ENCODE data around the gene PDZRN4. TPM values are rescaled to one million over a fixed set of nuclear protein-coding genes. Genes with fewer than 3 reads are reported as not detected.
"Not testable (repeated sequence)": the region's sequence is repeated elsewhere in the genome, so short reads cannot be mapped to it uniquely, and the experiment has no call there.

Gene PDZRN4
- total RNA-seq, 1 donor from 2014 or later = 2.3 TPM

DNA sequence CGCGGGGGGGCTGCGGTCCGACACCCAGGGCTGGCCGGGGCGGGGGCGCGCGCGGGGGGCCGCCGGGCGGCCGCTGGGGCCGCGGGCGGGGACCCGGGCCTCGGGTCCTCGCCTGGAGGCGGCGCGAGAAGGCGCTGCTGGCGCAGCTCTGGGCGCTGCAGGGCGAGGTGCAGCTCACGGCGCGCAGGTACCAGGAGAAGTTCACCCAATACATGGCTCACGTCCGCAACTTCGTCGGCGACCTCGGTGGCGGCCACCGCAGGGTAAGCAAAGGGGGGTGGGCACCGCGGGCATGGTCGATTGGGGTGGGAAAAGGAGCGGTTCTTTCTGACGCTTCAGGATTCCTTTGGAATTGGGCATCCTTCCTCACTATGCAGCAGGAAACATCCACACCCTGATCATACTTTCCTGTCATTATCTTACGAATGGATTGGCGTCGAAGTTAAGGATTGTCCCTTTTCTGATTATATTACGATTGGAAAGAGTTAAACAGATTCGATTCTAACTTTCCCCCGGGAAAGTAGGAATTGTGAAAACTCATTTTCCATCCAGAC is 798 bp downstream of the PDZRN4 start:
- H3K27ac Mint-ChIP-seq = no peak overlapping the region
- H3K4me3 Mint-ChIP-seq = peak overlapping the region; percentile 84
- no peaks in the 10 kb centered on the region for H3K9me3 Mint-ChIP-seq
- TF ChIP-seq CTCF (conservative IDR thresholded peaks at IDR 0.05) = no peak
- DNase-seq (ENCODE audit: extremely low spot score, unreplicated experiment) = no peak
- peaks cover 48% of the 10 kb centered on the region for H3K27me3 Mint-ChIP-seq
- no peaks in the 10 kb centered on the region for H3K36me3 Mint-ChIP-seq
- H3K4me1 Mint-ChIP-seq (ENCODE audit: unreplicated experiment) = peaks cover 22% of the 10 kb centered on the region

DNA sequence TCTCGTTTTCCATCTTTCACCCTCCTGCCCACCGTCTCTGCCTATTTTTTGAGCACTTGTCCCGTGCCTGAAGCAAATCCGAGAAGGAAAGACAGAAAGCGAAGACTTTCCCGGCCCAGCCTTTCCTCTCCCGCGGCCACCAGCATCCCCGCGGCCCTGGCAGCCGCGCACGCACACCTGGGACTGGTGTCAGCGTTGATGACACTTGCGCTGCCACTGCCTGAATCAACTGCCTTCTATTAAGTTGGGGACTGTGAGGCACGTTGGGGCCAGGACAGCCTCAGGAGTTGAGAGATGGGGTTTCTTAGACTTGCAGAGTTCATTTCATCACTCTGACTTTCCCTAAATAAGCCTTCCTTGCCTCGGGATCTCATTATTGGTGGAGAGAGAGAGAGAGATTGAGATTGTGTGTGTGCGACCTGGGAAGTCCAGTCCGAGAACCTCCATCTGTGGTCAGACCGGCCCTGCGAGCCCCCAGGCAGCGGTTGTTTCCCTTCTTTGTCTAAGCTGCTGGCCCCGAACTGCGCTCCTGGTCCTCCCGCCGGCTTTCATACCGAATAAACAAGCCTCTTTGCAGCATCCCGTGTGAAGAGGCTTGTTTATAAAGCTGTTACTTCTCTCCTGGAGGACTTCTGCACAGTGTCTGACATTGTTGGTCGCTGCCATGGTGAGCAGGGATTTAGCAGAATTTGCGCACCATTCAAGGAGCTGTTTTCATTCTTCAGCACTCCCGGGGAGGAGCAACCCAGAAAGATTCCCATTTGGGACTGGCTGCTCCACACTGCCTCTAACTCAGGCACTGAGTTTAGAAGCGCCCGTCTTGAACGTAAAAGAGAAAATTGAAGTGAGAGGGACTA is 1.5 kb downstream of the PDZRN4 start:
- no peak for DNase-seq (ENCODE audit: extremely low spot score, unreplicated experiment)
- Mint-ChIP-seq H3K27me3 (peaks cover 48% of the 10 kb centered on the region), H3K4me3 (peak overlapping the region; percentile 84), H3K4me1 (ENCODE audit: unreplicated experiment) (peaks cover 23% of the 10 kb centered on the region), H3K36me3 (no peaks in the 10 kb centered on the region), H3K9me3 (no peaks in the 10 kb centered on the region), H3K27ac (no peak overlapping the region)
- no peak for TF ChIP-seq CTCF (conservative IDR thresholded peaks at IDR 0.05)

- H3K36me3 Mint-ChIP-seq = no peaks in the 10 kb centered on the region
- peak overlapping the region; percentile 84 for H3K4me3 Mint-ChIP-seq
- peaks cover 48% of the 10 kb centered on the region for H3K27me3 Mint-ChIP-seq
- peak; percentile 75 for TF ChIP-seq CTCF (conservative IDR thresholded peaks at IDR 0.05)
- peaks cover 23% of the 10 kb centered on the region for H3K4me1 Mint-ChIP-seq (ENCODE audit: unreplicated experiment)
- DNase-seq (ENCODE audit: extremely low spot score, unreplicated experiment) = no peak
- H3K27ac Mint-ChIP-seq = no peak overlapping the region
- H3K9me3 Mint-ChIP-seq = no peaks in the 10 kb centered on the region
Measured at GRCh38 chr12:41190338-41190737, 2.2 kb downstream of the PDZRN4 start.

GRCh38 chr12:41191549-41191948 is 3.4 kb downstream of the PDZRN4 start:
- not testable (repeated sequence) for H3K36me3 Mint-ChIP-seq; DNase-seq (ENCODE audit: extremely low spot score, unreplicated experiment)
- H3K27me3 Mint-ChIP-seq = peaks cover 39% of the 10 kb centered on the region

GRCh38 chr12:41193311-41193710 is 5.2 kb downstream of the PDZRN4 start:
- Mint-ChIP-seq H3K27me3 (peaks cover 22% of the 10 kb centered on the region), H3K27ac (no peak overlapping the region), H3K4me3 (no peak overlapping the region), H3K9me3 (no peaks in the 10 kb centered on the region), H3K4me1 (ENCODE audit: unreplicated experiment) (peaks cover 23% of the 10 kb centered on the region), H3K36me3 (no peaks in the 10 kb centered on the region)
- TF ChIP-seq CTCF (conservative IDR thresholded peaks at IDR 0.05) = no peak
- no peak for DNase-seq (ENCODE audit: extremely low spot score, unreplicated experiment)

More at GRCh38 chr12:41191549-41191948, 3.4 kb downstream of the PDZRN4 start:
- not testable (repeated sequence) for H3K4me3 Mint-ChIP-seq, H3K27ac Mint-ChIP-seq, H3K9me3 Mint-ChIP-seq
- H3K4me1 Mint-ChIP-seq (ENCODE audit: unreplicated experiment) = peaks cover 23% of the 10 kb centered on the region

DNA sequence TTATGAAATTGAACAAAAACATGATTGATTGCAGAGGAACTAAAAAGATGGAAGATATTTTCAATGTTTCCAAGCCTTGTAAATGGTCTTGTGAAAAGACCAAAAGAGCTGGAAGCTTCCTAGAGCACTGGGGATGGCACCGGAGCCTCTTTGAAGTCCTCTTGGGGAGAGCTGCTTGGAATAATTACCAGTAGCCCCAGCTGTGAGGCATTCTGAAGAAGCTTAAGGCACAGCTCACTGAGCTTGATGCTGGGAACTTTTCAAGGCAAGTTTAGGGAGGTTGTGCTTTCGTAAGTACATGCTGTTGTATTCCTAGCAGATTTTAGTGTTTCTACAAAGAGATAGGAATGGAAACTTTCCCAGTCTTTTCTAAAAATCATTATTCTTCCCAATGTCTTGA is 13.9 kb downstream of the PDZRN4 start:
- no peaks in the 10 kb centered on the region for H3K36me3 Mint-ChIP-seq

More for the DNA sequence above, 13.9 kb downstream of the PDZRN4 start:
- no peaks in the 10 kb centered on the region for H3K9me3 Mint-ChIP-seq
- no peak for TF ChIP-seq CTCF (conservative IDR thresholded peaks at IDR 0.05)
- peaks cover 5% of the 10 kb centered on the region for H3K4me1 Mint-ChIP-seq (ENCODE audit: unreplicated experiment)
- no peak for DNase-seq (ENCODE audit: extremely low spot score, unreplicated experiment)
- peaks cover 10% of the 10 kb centered on the region for H3K27me3 Mint-ChIP-seq
- H3K27ac Mint-ChIP-seq = no peak overlapping the region
- H3K4me3 Mint-ChIP-seq = no peak overlapping the region
